ENCODE measurements around the gene CMKLR1.

- TF ChIP-seq EZH2 (IDR thresholded peaks at IDR 0.05; ENCODE audit: borderline replicate concordance, low read depth, low read length, poor library complexity, severe bottlenecking) (no peak), CTCF (conservative IDR thresholded peaks at IDR 0.05; ENCODE audit: low read depth, low read length) (no peak)
Measured at GRCh38 chr12:108319277-108320234, 19.6 kb downstream of the CMKLR1 start.

All from A673 (cell line).